Measurements from ENCODE around the gene SPON2. TPM values are rescaled to one million over a fixed set of nuclear protein-coding genes. Genes with fewer than 3 reads are reported as not detected.
A peak's percentile ranks its signal among the peaks of the same experiment; 100 is the strongest.

The SPON2 gene
- total and polyA plus RNA-seq, 9 donors = 40.9 to 87.8 (median 58.5) TPM

DNA sequence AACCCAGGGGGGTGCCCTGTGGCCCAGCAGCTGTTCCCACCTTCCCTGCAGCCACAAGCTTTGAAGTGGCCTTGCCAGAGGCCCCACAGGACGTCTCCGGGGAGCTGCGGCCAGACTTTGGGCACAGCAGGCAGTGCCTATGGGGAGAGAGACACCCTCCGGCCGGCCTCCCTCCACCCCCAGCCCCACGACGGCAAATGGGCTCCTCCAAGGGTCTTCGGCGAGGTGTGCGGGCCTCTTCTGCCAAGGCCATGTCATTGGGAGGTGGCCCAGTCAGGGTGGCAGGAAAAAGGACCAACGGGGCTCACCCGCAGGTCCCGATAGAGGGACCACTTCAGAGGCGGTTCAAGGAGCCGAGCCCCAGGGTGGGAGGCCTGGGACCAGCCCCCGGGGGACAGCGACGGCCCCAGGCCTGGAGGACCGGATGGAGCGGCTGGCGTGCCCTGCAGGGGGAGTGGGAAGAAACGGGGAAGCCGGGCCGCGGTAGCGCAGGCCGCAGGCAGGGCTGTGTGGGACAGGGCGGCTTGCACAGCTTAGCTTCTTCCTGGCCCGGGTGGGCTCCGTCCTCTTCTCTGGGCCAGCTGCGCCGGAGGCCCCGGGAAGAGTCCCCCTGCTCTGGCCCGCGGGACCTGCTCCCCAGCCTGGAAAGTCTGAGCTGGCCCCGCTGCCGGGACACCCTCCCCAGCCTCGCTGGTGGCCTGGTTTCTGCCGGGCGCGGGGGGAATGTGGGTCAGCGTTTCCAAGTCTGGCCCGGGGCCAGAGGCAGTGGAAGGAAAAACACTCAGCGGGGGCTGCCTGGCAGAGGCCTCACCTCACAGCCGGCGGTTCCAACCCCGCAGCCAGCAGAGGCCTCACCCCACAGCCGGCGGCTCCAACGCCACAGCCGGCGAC, 21.9 kb upstream of the SPON2 start:
- Histone ChIP-seq H3K36me3 (ENCODE audit: control insufficient read depth, insufficient read depth, low read length) (no peaks in the 10 kb centered on the region), H3K9me3 (replicated peaks; ENCODE audit: control insufficient read depth, low read depth, low read length) (no peaks in the 10 kb centered on the region), H3K4me1 (ENCODE audit: control insufficient read depth, insufficient read depth, low read length) (peaks cover 68% of the 10 kb centered on the region), H3K27me3 (ENCODE audit: control insufficient read depth, insufficient read depth, low read length) (peaks cover 2% of the 10 kb centered on the region), H3K27ac (ENCODE audit: low read length) (peak overlapping the region; percentile 72), H3K4me3 (ENCODE audit: low read length) (no peak overlapping the region)
- 50% methylated on average over 45 of the region's 52 CpGs for WGBS (ENCODE audit: insufficient coverage)
- DNase-seq = peak; percentile 89

DNA sequence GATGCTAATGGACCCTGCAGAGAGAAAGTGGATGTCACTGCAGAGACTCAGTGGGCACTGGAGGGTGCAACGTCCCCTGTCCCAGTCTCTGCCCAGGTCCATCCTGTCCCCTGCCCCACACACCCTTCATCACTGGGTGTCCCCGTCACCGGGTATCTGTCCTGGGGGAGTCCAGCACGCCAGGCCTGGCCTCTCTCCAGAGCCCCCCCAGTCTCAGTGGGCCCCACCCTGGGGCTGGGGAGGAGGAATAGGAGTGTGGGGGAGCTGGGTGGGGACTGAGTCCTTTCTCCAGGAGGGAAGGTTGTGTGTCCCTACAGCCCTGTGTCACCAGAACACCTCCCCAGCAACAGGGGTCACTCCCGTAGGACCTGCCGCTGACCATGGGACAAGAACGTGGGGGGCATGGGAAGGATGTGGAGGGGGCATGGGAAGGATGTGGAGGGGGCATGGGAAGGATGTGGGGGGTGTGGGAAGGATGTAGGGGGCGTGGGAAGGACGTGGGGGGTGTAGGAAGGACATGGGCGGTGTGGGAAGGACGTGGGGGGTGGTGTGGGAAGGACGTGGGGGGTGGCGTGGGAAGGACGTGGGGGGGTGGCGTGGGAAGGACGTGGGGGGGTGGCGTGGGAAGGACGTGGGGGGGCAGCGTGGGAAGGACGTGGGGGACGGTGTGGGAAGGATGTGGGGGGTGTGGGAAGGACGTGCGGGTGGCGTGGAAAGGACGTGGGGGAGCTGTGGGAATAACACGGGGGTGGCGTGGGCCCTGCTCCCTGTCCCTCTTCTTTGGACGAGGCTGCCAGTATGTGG, 21.0 kb upstream of the SPON2 start:
- Histone ChIP-seq H3K4me1 (ENCODE audit: control insufficient read depth, insufficient read depth, low read length) (peaks cover 62% of the 10 kb centered on the region), H3K27ac (ENCODE audit: low read length) (peak overlapping the region; percentile 94), H3K36me3 (ENCODE audit: control insufficient read depth, insufficient read depth, low read length) (no peaks in the 10 kb centered on the region), H3K9me3 (replicated peaks; ENCODE audit: control insufficient read depth, low read depth, low read length) (no peaks in the 10 kb centered on the region), H3K27me3 (ENCODE audit: control insufficient read depth, insufficient read depth, low read length) (peaks cover 2% of the 10 kb centered on the region), H3K4me3 (ENCODE audit: low read length) (no peak overlapping the region)
- DNase-seq = peak; percentile 16
- WGBS (ENCODE audit: insufficient coverage) = 88% methylated on average over 6 of the region's 28 CpGs

DNA sequence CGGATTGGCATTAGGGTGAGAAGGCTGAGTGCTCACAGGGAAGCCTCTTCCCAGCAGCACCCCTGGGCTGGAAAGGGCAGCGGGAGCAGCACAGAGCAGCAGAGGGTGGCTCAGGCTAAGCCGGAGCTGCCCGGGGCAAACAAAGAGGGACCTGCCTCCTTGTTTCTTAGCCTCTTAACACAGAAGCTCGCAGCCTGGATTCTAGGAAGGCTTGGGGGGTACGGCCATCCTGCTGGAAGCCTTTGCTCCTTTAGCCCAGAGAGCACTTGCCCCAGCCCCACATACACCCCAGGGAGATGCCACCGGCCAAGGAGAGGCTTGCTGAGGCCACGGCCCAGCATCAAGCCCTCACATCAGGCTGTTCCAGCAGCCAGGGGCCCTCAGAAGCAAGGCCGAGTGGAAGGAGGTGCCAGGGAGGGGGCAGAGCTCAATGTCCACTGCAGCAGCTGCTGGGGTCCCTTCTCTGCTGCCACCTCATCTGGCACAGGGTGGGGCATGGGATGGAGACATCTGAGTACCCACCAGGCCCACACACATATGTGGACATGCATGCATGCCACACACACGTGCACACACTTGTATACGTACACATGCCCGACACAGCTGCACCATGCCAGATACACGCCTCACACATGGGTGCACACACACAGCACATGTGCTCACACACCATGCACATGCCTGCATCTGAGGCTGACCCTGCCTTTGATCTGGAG, 20.3 kb upstream of the SPON2 start:
- WGBS (ENCODE audit: insufficient coverage) = 50% methylated on average over 6 of the region's 13 CpGs
- Histone ChIP-seq H3K4me3 (ENCODE audit: low read length) (no peak overlapping the region), H3K9me3 (replicated peaks; ENCODE audit: control insufficient read depth, low read depth, low read length) (no peaks in the 10 kb centered on the region), H3K27ac (ENCODE audit: low read length) (peak overlapping the region; percentile 94), H3K4me1 (ENCODE audit: control insufficient read depth, insufficient read depth, low read length) (peaks cover 55% of the 10 kb centered on the region), H3K27me3 (ENCODE audit: control insufficient read depth, insufficient read depth, low read length) (peaks cover 2% of the 10 kb centered on the region), H3K36me3 (ENCODE audit: control insufficient read depth, insufficient read depth, low read length) (no peaks in the 10 kb centered on the region)
- peak; percentile 42 for DNase-seq

DNA sequence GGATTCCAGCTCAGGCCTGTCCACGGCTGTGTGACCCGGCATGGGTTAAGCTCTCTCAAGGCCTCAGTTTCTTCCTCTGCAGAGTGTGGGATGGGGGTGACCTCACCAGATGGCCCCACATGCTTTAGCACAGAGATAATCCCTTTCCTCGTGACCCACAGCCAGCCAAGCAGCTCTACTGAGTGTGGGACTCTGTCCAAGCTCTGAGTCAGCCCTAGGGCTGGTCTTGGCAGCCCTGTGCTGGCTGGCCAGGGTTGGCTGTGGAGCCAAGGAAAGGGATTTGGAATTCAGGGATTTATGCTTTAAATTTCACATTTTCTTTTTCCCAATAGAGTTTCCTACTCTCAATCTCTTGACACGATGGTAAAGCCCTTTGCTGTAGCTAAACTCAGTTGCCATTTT, 19.7 kb upstream of the SPON2 start:
- Histone ChIP-seq H3K27me3 (ENCODE audit: control insufficient read depth, insufficient read depth, low read length) (peaks cover 2% of the 10 kb centered on the region), H3K4me3 (ENCODE audit: low read length) (no peak overlapping the region), H3K4me1 (ENCODE audit: control insufficient read depth, insufficient read depth, low read length) (peaks cover 54% of the 10 kb centered on the region), H3K36me3 (ENCODE audit: control insufficient read depth, insufficient read depth, low read length) (no peaks in the 10 kb centered on the region), H3K27ac (ENCODE audit: low read length) (peak overlapping the region; percentile 94), H3K9me3 (replicated peaks; ENCODE audit: control insufficient read depth, low read depth, low read length) (no peaks in the 10 kb centered on the region)
- DNase-seq = peak; percentile 97
- WGBS (ENCODE audit: insufficient coverage) = 29% methylated on average over 3 of the region's 4 CpGs

DNA sequence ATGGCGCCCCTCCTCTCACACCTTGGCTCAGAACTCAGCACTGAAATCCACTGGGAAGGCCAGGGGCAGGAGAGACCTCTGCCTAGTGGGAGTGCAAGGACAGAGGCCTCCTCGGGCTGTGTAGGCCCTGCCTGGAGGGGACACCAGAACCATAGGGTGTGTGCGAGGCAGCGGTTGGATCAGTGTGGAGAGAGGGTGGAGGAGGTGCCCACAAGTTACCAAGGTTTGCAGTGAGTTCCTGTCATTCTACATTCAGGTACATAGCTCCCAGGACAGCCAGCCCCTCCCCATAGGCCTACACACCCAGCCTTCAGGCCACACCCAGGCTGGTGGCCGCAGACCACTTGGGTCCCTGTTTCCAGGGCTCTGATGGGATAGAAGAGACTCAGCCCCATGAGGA, 19.2 kb upstream of the SPON2 start:
- WGBS (ENCODE audit: insufficient coverage) = 57% methylated on average over 2 of the region's 5 CpGs
- H3K9me3 ChIP-seq (replicated peaks; ENCODE audit: control insufficient read depth, low read depth, low read length) = no peaks in the 10 kb centered on the region
- H3K4me1 ChIP-seq (ENCODE audit: control insufficient read depth, insufficient read depth, low read length) = peaks cover 50% of the 10 kb centered on the region
- peak overlapping the region; percentile 94 for H3K27ac ChIP-seq (ENCODE audit: low read length)
- no peaks in the 10 kb centered on the region for H3K36me3 ChIP-seq (ENCODE audit: control insufficient read depth, insufficient read depth, low read length)
- peak; percentile 16 for DNase-seq
- H3K27me3 ChIP-seq (ENCODE audit: control insufficient read depth, insufficient read depth, low read length) = peaks cover 2% of the 10 kb centered on the region
- no peak overlapping the region for H3K4me3 ChIP-seq (ENCODE audit: low read length)

DNA sequence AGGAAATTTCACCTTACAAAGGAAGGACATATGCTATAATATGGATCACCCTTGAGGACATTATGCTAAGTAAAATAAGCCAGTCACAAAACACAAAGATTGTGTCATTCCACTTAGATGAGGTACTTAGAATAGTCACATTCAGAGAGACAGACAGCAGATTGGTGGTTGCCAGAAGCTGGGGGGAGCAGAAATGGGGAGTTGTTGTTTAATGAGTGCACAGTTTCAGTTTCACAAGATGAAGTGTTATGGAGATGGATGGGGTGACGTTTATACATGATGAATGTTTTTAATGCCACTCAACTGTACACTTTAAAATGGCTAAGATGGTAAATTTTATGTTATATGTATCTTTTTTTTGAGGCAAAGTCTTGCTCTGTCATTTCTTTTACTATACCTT, 14.8 kb upstream of the SPON2 start:
- no CpG with 5 or more reads among the region's 1 CpG for WGBS (ENCODE audit: insufficient coverage)

DNA sequence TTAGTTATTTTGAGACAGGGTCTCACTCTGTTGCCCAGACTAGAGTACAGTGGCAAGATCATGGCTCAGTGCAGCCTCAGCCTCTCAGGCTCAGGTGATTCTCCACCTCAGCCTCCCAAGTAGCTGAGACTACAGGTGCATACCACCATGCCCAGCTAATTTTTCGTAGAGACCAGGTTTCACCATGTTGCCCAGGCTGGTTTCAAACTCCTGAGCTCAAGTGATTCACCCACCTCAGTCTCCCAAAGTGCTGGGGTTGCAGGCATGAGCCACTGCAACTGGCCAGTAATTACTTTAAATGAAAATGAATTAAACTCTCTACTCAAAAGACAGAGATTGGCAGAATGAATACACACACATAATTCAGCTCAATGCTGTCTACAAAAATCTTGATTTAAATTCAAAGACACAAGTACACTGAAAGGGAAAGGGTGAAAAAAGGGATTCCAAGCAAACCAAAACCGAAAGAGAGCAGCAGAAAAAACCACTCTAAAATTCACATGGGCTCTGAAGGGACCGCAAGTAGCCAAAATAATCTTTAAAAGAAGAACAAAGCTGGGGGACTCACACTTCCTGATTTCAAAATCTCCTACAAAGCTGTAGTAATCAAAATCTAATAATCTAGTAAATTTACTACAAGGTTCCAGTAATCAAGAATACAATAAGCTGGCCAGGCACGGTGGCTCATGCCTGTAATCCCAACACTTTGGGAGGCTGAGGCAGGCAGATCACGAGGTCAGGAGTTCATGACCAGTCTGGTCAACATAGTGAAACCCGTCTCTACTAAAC, 11.8 kb upstream of the SPON2 start:
- Histone ChIP-seq H3K27me3 (ENCODE audit: control insufficient read depth, insufficient read depth, low read length) (no peaks in the 10 kb centered on the region), H3K4me3 (ENCODE audit: low read length) (no peak overlapping the region), H3K9me3 (replicated peaks; ENCODE audit: control insufficient read depth, low read depth, low read length) (peaks cover 20% of the 10 kb centered on the region), H3K27ac (ENCODE audit: low read length) (no peak overlapping the region), H3K4me1 (ENCODE audit: control insufficient read depth, insufficient read depth, low read length) (peaks cover under 1% of the 10 kb centered on the region), H3K36me3 (ENCODE audit: control insufficient read depth, insufficient read depth, low read length) (no peaks in the 10 kb centered on the region)
- WGBS (ENCODE audit: insufficient coverage) = 88% methylated on average over 1 of the region's 6 CpGs
- no peak for DNase-seq

More for the DNA sequence above, 14.8 kb upstream of the SPON2 start:
- Histone ChIP-seq H3K36me3 (ENCODE audit: control insufficient read depth, insufficient read depth, low read length) (no peaks in the 10 kb centered on the region), H3K27me3 (ENCODE audit: control insufficient read depth, insufficient read depth, low read length) (no peaks in the 10 kb centered on the region), H3K4me3 (ENCODE audit: low read length) (no peak overlapping the region), H3K4me1 (ENCODE audit: control insufficient read depth, insufficient read depth, low read length) (peaks cover 11% of the 10 kb centered on the region), H3K9me3 (replicated peaks; ENCODE audit: control insufficient read depth, low read depth, low read length) (no peaks in the 10 kb centered on the region), H3K27ac (ENCODE audit: low read length) (no peak overlapping the region)
- no peak for DNase-seq

DNA sequence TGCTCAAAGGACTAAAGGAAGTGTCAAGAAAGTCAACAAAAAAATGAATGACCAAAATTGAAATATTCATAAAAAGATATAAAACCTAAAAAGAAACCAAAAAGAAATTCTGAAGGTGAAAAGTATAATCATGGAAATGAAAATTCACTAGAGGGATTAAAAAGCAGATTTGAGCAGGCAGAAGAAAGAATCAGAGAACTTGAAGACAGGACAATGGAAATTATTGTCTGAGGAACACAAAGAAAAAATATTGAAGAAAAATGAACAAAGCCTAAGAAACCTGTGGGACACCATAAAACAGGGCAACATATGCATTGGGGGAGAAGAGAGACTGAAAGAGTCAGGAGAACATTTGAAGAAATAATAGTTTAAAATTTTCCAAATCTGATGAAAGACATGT, 9.9 kb upstream of the SPON2 start:
- H3K4me1 ChIP-seq (ENCODE audit: control insufficient read depth, insufficient read depth, low read length) = peaks cover 19% of the 10 kb centered on the region
- DNase-seq = no peak
- no peaks in the 10 kb centered on the region for H3K27me3 ChIP-seq (ENCODE audit: control insufficient read depth, insufficient read depth, low read length)
- no peak overlapping the region for H3K4me3 ChIP-seq (ENCODE audit: low read length)
- H3K9me3 ChIP-seq (replicated peaks; ENCODE audit: control insufficient read depth, low read depth, low read length) = peaks cover 20% of the 10 kb centered on the region
- no peaks in the 10 kb centered on the region for H3K36me3 ChIP-seq (ENCODE audit: control insufficient read depth, insufficient read depth, low read length)
- H3K27ac ChIP-seq (ENCODE audit: low read length) = no peak overlapping the region

DNA sequence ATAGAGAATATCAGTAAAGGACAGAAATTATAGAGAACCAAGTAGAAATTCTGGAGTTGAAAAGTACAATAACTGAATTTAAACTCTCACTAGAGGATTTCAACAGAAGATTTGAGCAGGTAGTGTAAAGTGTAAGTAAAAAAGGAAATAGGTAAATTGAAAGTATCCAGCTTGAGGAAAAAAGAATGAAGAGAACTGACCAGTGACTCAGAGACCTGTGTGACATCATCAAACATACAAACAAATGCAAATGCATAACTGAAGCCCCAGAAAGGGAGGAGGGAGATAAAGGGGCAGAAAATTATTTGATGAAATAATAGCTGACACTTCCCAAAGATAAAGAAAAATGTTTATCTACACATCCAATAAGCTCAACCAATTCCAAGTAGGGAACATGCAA, 8.3 kb upstream of the SPON2 start:
- Histone ChIP-seq H3K36me3 (ENCODE audit: control insufficient read depth, insufficient read depth, low read length) (no peaks in the 10 kb centered on the region), H3K27ac (ENCODE audit: low read length) (no peak overlapping the region), H3K27me3 (ENCODE audit: control insufficient read depth, insufficient read depth, low read length) (no peaks in the 10 kb centered on the region), H3K4me3 (ENCODE audit: low read length) (no peak overlapping the region), H3K4me1 (ENCODE audit: control insufficient read depth, insufficient read depth, low read length) (peaks cover 28% of the 10 kb centered on the region), H3K9me3 (replicated peaks; ENCODE audit: control insufficient read depth, low read depth, low read length) (peaks cover 20% of the 10 kb centered on the region)
- no peak for DNase-seq
